HepG2 (cell line): Measurements from ENCODE around the gene CCDC83. TPM values are rescaled to one million over a fixed set of nuclear protein-coding genes. Genes with fewer than 3 reads are reported as not detected.

Experiments
- AKAP8 ChIP-seq: sonication (generic); formaldehyde crosslinking; IDR thresholded peaks from 2 replicates; pipeline ENCODE4 v1.5.1; 2020; ENCODE audit warnings: mild to moderate bottlenecking, missing genetic modification reagents
- ATM ChIP-seq: fragments of 450-650 bp; IDR thresholded peaks from 2 replicates; pipeline ENCODE4 v1.7.1; 2017; ENCODE audit warnings: mild to moderate bottlenecking, borderline replicate concordance
- CBFB ChIP-seq: sonication (generic); formaldehyde crosslinking; IDR thresholded peaks from 2 replicates; pipeline ENCODE4 v1.4.0; 2020; ENCODE audit warnings: missing genetic modification reagents
- CEBPZ ChIP-seq: IDR thresholded peaks from 2 replicates; pipeline ENCODE4 v1.6.1; 2012; ENCODE audit warnings: low read length, improper control_type of control experiment
- FOXP4 ChIP-seq: sonication (generic); formaldehyde crosslinking; IDR thresholded peaks from 2 replicates; pipeline ENCODE4 v1.4.0; 2020; ENCODE audit warnings: missing genetic modification reagents
- HNRNPH1 ChIP-seq: fragments of 200-400 bp; formaldehyde crosslinking; optimal IDR thresholded peaks from 2 replicates; pipeline ENCODE3; 2017; ENCODE audit warnings: mild to moderate bottlenecking, low read depth, low read length
- KLF12 ChIP-seq: sonication (generic); formaldehyde crosslinking; IDR thresholded peaks from 2 replicates; pipeline ENCODE4 v1.4.0; 2020; ENCODE audit warnings: missing genetic modification reagents, borderline replicate concordance
- MNT ChIP-seq: fragments of 450-650 bp; IDR thresholded peaks from 2 replicates; pipeline ENCODE4 v1.6.1; 2016
- NFKB2 ChIP-seq: sonication (generic); formaldehyde crosslinking; IDR thresholded peaks from 2 replicates; pipeline ENCODE4 v1.4.0; 2020; ENCODE audit warnings: missing genetic modification reagents, borderline replicate concordance
- NR0B2 ChIP-seq: sonication (generic); formaldehyde crosslinking; IDR thresholded peaks from 2 replicates; pipeline ENCODE4 v1.4.0; 2020; ENCODE audit warnings: mild to moderate bottlenecking, missing genetic modification reagents
- SNRNP70 ChIP-seq: fragments of 200-400 bp; formaldehyde crosslinking; IDR thresholded peaks from 2 replicates; pipeline ENCODE4 v1.6.1; 2017; ENCODE audit warnings: mild to moderate bottlenecking, low read depth, low read length, moderate library complexity
- TAF15 ChIP-seq: fragments of 200-400 bp; formaldehyde crosslinking; IDR thresholded peaks from one replicate; pipeline ENCODE4 v1.6.1; 2018; ENCODE audit warnings: mild to moderate bottlenecking, low read depth, low read length; ENCODE audit not compliant: poor library complexity, severe bottlenecking
- ZBTB25 ChIP-seq: IDR thresholded peaks from 2 replicates; pipeline ENCODE4 v1.6.1; 2018; ENCODE audit warnings: missing genetic modification reagents
- ZNF296 ChIP-seq: sonication (generic); formaldehyde crosslinking; conservative IDR thresholded peaks from 2 replicates; pipeline ENCODE4 v1.5.0; 2020; ENCODE audit warnings: mild to moderate bottlenecking, missing genetic modification reagents
- ZNF350 ChIP-seq: sonication (generic); formaldehyde crosslinking; IDR thresholded peaks from 2 replicates; pipeline ENCODE4 v1.4.0; 2020; ENCODE audit warnings: mild to moderate bottlenecking, low read depth, missing genetic modification reagents, borderline replicate concordance
- ZNF564 ChIP-seq: sonication (generic); formaldehyde crosslinking; IDR thresholded peaks from 2 replicates; pipeline ENCODE4 v1.8.1; 2023; ENCODE audit warnings: mild to moderate bottlenecking, missing genetic modification reagents
- ZNF770 ChIP-seq: sonication (generic); formaldehyde crosslinking; IDR thresholded peaks from 2 replicates; pipeline ENCODE4 v1.5.0; 2020; ENCODE audit warnings: mild to moderate bottlenecking, missing genetic modification reagents
- polyA plus RNA-seq, 8 experiments: library from polyadenylated mRNA; depleted of rRNA in 3 of 8; stranded (reverse) in 7 of 8; unstranded in 1 of 8; fragments of >200 nt; fragmentation: Illumina TruSeq in 4 of 8; extraction: Trizol in 4 of 8; gene quantifications; 2 replicates each; pipeline versions ENCODE4 v1.2.1 to v1.2.3, GENCODE V29; 2011 to 2016; ENCODE audit warnings: low read depth in 4 of 8, missing spikeins in 1 of 8, mixed read lengths in 1 of 8; ENCODE audit not compliant: insufficient read depth in 1 of 8
- total RNA-seq, 5 experiments: library from RNA; depleted of rRNA; stranded (reverse); fragments of >200 nt; fragmentation: Illumina TruSeq; extraction: Trizol; gene quantifications; 2 replicates each; pipeline ENCODE4 v1.2.3, GENCODE V29; 2016; ENCODE audit warnings: low read depth in 1 of 5

Gene CCDC83
- total and polyA plus RNA-seq, 2 of the 13 experiments (the other 11 are each of a cell fraction or from before 2014, with no cell fraction given), result not detected

GRCh38 chr11:85810871-85811611 lies 44.1 kb upstream of the CCDC83 start, which contains the start of gene SYTL2 (continued):
- peak; percentile 59; the same call in 1 of the 2 replicates for TF ChIP-seq NR0B2 (CRISPR knock-in tag)
- TF ChIP-seq ATM, result no peak
- no peak for TF ChIP-seq ZNF564 (CRISPR knock-in tag)
- no peak for TF ChIP-seq HNRNPH1
- TF ChIP-seq NFKB2 (CRISPR knock-in tag), result peak; percentile 52; the same call in 1 of the 2 replicates
- TF ChIP-seq TAF15, result no peak
- TF ChIP-seq MNT, result no peak
- no peak for TF ChIP-seq FOXP4
- no peak for TF ChIP-seq ZNF296 (CRISPR knock-in tag)
- TF ChIP-seq KLF12 (CRISPR knock-in tag), result no peak
- no peak for TF ChIP-seq SNRNP70
- no peak for TF ChIP-seq ZNF350 (CRISPR knock-in tag)
- TF ChIP-seq AKAP8 (CRISPR knock-in tag), result no peak
- TF ChIP-seq CBFB (CRISPR knock-in tag), result no peak
- no peak for TF ChIP-seq CEBPZ
- no peak for TF ChIP-seq ZNF770 (CRISPR knock-in tag)
- no peak for TF ChIP-seq ZBTB25 (CRISPR knock-in tag)
